Gastroesophageal sphincter (tissue), 4 donors: ENCODE results near the gene ARMCX6. TPM values are rescaled to one million over a fixed set of nuclear protein-coding genes. Genes with fewer than 3 reads are reported as not detected.
"Not testable (repeated sequence)": the region's sequence is repeated elsewhere in the genome, so short reads cannot be mapped to it uniquely, and the experiment has no call there.

Experiments used
- ATAC-seq: fragments of 150-250 bp; one replicate; pipeline ENCODE4 v1.9.1; 2016; ENCODE audit warnings: mild to moderate bottlenecking, moderate library complexity
- H3K27ac ChIP-seq, 4 donors: fragments of 200-600 bp; sonication (generic) in 3 of 4; 1 replicate in 3 of 4; 2 replicates in 1 of 4; pipeline ENCODE4 v1.5.1; 2016 to 2019
- H3K27me3 ChIP-seq: fragments of 200-600 bp; sonication (generic); one replicate; pipeline ENCODE4 v1.5.1; 2019
- H3K36me3 ChIP-seq, 2 donors: fragments of 200-600 bp; sonication (generic); one replicate each; pipeline ENCODE4 v1.5.1; 2019; ENCODE audit warnings: control low read depth in 1 of 2
- H3K4me1 ChIP-seq, 3 donors: fragments of 200-600 bp; sonication (generic); 1 replicate in 2 of 3; 2 replicates in 1 of 3; pipeline ENCODE4 v1.5.1; 2016 to 2019; ENCODE audit warnings: control low read depth in 2 of 3
- H3K4me3 ChIP-seq, 2 donors: fragments of 200-600 bp; sonication (generic); one replicate each; pipeline ENCODE4 v1.5.1; 2019; ENCODE audit warnings: mild to moderate bottlenecking in 1 of 2, moderate library complexity in 1 of 2
- H3K9me3 ChIP-seq, 3 donors: fragments of 200-600 bp; sonication (generic); one replicate each; pipeline ENCODE4 v1.5.1; 2017 to 2019; ENCODE audit warnings: control low read depth in 2 of 3
- EP300 ChIP-seq: sonication (generic); formaldehyde crosslinking; IDR thresholded peaks from one replicate; pipeline ENCODE4 v1.6.1; 2017; ENCODE audit warnings: antibody characterized with exemption, mild to moderate bottlenecking
- POLR2A ChIP-seq, 2 donors: fragments of 450-650 bp; IDR thresholded peaks; one replicate each; pipeline ENCODE4 v1.6.1; 2017; ENCODE audit warnings: antibody characterized with exemption in 2 of 2, mild to moderate bottlenecking in 2 of 2, moderate library complexity in 1 of 2
- POLR2AphosphoS5 ChIP-seq: sonication (generic); formaldehyde crosslinking; IDR thresholded peaks from one replicate; pipeline ENCODE4 v1.6.1; 2017; ENCODE audit warnings: antibody characterized with exemption
- WGBS, 2 donors: methylation state at CpG; one replicate each; pipeline ENCODE4 v1.1.5; 2018; ENCODE audit warnings: low coverage in 1 of 2; 5-methylcytosine and 5-hydroxymethylcytosine counted together
- total RNA-seq, 4 donors: library from RNA; depleted of rRNA; stranded (reverse); fragments of >200 nt; gene quantifications; one replicate each; pipeline ENCODE4 v1.1.0, GENCODE V29; 2016
- TF ChIP-seq, protein P1 (sequence below), 4 experiments: fragments of 200-600 bp in 2 of 4; fragments of 450-650 bp in 2 of 4; sonication (generic) in 1 of 4; IDR thresholded peaks; one replicate each; pipeline ENCODE4 v1.5.1; 2017 to 2019; ENCODE audit warnings: antibody characterized with exemption in 4 of 4, mild to moderate bottlenecking in 2 of 4, moderate library complexity in 2 of 4

The ARMCX6 gene
- total RNA-seq, 4 donors from 2014 or later: 10.1 to 33.7 (median 18.6) TPM

DNA sequence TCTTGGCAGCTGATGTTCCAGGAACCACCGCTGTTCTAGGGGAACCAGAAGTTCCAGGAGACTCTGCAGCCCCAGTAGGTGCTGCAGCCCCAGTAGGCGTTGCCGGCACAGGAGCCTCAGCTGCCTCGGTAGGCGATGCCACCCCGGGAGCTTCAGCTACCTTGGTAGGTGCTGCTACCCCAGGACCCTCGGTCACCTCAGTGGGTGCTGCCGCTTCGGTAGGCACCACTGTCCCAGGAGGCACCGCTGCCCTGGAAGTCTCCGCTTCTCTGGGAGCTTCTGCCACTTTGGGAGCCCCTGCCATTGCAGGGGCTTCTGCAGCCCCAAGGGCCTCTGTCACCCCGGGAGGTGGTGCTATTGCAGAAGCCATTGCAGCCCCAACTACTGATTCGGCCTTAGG lies 39.0 kb upstream of the ARMCX6 start:
- H3K9me3 ChIP-seq: no peaks in the 10 kb centered on the region
- WGBS, 2 donors: no CpG with 5 or more reads among the region's 13 CpGs
- peaks cover 0 to 17% (median 0%) of the 10 kb centered on the region in 3 donors for H3K4me1 ChIP-seq
- H3K27ac ChIP-seq: no peak overlapping the region
- TF ChIP-seq POLR2AphosphoS5 (no peak), POLR2A (IDR thresholded peaks at IDR 0.05) (no peak), EP300 (no peak)
- TF ChIP-seq, protein P1, sequence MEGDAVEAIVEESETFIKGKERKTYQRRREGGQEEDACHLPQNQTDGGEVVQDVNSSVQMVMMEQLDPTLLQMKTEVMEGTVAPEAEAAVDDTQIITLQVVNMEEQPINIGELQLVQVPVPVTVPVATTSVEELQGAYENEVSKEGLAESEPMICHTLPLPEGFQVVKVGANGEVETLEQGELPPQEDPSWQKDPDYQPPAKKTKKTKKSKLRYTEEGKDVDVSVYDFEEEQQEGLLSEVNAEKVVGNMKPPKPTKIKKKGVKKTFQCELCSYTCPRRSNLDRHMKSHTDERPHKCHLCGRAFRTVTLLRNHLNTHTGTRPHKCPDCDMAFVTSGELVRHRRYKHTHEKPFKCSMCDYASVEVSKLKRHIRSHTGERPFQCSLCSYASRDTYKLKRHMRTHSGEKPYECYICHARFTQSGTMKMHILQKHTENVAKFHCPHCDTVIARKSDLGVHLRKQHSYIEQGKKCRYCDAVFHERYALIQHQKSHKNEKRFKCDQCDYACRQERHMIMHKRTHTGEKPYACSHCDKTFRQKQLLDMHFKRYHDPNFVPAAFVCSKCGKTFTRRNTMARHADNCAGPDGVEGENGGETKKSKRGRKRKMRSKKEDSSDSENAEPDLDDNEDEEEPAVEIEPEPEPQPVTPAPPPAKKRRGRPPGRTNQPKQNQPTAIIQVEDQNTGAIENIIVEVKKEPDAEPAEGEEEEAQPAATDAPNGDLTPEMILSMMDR (IDR thresholded peaks at IDR 0.05): no peak
- no peak for ATAC-seq
- no peak overlapping the region for H3K4me3 ChIP-seq
- H3K27me3 ChIP-seq: no peaks in the 10 kb centered on the region
- H3K36me3 ChIP-seq: peaks cover 0 to 19% of the 10 kb centered on the region in 2 donors

DNA sequence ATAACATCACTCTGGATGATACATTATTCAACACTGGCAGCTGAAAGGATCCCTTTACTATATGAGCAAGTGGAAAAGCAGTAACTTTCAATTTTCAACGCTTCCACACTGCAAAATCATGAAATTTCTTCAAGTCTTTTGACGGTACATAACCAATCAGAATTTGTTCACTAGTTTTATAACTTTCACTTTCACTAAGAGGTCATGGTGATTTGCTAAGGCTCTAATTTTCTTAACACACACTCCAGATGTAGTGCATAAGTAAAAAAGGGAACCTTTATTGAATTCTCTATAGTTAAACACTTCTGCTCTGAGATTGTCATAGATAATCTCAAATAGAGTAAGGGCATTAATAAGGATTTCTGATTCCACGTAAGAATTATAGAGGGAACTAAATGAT lies 37.7 kb upstream of the ARMCX6 start:
- ATAC-seq: no peak
- H3K4me3 ChIP-seq: no peak overlapping the region
- no peaks in the 10 kb centered on the region for H3K27me3 ChIP-seq
- H3K36me3 ChIP-seq: peaks cover 0 to 19% of the 10 kb centered on the region in 2 donors
- TF ChIP-seq, protein P1 (IDR thresholded peaks at IDR 0.05): no peak
- TF ChIP-seq EP300: no peak
- no peak for TF ChIP-seq POLR2AphosphoS5
- no peak for TF ChIP-seq POLR2A (IDR thresholded peaks at IDR 0.05)
- H3K27ac ChIP-seq: no peak overlapping the region
- H3K4me1 ChIP-seq: peaks cover 0 to 17% (median 0%) of the 10 kb centered on the region in 3 donors
- WGBS, 2 donors: 52 to 72% methylated on average over 3 of the region's 3 CpGs
- no peaks in the 10 kb centered on the region for H3K9me3 ChIP-seq

DNA sequence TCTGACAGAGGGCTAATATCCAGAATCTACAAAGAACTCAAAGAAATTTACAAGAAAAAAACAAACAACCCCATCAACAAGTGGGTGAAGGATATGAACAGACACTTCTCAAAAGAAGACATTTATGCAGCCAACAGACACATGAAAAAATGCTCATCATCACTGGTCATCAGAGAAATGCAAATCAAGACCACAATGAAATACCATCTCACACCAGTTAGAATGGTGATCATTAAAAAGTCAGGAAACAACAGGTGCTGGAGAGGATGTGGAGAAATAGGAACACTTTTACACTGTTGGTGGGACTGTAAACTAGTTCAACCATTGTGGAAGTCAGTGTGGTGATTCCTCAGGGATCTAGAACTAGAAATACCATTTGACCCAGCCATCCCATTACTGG lies 29.9 kb upstream of the ARMCX6 start:
- ATAC-seq: not testable (repeated sequence)

DNA sequence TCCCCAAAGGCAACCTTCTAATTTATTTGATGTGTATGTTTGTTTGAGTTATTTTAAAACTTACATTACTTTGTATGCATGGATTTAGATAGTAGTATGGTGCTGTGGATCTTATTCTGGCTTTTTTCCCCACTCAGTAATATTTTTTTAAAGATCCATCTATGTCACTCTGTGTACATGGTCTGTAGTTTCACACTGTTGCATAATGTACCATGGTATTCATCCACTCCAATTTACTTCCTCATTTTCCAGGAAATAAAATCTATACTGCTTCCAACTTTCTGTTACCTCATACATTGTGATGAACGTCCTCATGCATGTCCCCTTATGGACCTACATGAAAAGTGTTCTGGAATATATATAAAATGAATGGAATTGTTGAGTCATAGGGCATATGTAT lies 24.3 kb upstream of the ARMCX6 start:
- Histone ChIP-seq H3K9me3 (no peaks in the 10 kb centered on the region), H3K27me3 (no peaks in the 10 kb centered on the region), H3K4me3 (no peak overlapping the region), H3K27ac (no peak overlapping the region), H3K36me3 (no peaks in the 10 kb centered on the region), H3K4me1 (no peaks in the 10 kb centered on the region)
- TF ChIP-seq POLR2A (IDR thresholded peaks at IDR 0.05) (no peak), EP300 (no peak), POLR2AphosphoS5 (no peak)
- TF ChIP-seq, protein P1 (IDR thresholded peaks at IDR 0.05): no peak
- WGBS, 2 donors: 21 to 29% methylated on average over 1 of the region's 1 CpG
- no peak for ATAC-seq

More for the DNA sequence above, 29.9 kb upstream of the ARMCX6 start:
- not testable (repeated sequence) for H3K27ac ChIP-seq, H3K27me3 ChIP-seq, H3K36me3 ChIP-seq, H3K4me3 ChIP-seq, H3K4me1 ChIP-seq, H3K9me3 ChIP-seq

DNA sequence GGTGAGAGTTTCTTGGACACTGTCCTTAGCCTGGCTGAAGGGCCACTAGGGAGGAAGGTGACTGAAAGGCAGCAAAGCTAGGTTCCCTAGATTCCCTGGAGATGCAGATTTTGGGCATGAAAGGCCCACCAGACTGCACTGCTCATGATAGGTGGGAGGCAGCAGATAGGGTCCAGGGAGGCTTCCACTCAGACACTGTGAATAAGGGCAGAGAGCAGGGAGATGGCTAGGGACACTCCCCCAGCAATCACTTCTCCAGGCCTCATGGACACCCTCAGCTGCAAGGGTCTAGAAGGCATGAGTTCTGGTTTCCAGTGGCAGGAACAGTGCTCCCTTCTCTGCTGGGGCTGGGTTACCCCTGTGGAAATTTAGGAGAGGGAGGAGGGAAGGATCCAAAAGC lies 21.8 kb upstream of the ARMCX6 start:
- H3K36me3 ChIP-seq: no peaks in the 10 kb centered on the region
- no peak for TF ChIP-seq EP300
- no peak for TF ChIP-seq POLR2AphosphoS5
- TF ChIP-seq, protein P1 (IDR thresholded peaks at IDR 0.05): no peak
- no peak for TF ChIP-seq POLR2A (IDR thresholded peaks at IDR 0.05)
- no peak for ATAC-seq
- H3K4me1 ChIP-seq: no peaks in the 10 kb centered on the region
- H3K27me3 ChIP-seq: no peaks in the 10 kb centered on the region
- H3K27ac ChIP-seq: no peak overlapping the region
- no peaks in the 10 kb centered on the region for H3K9me3 ChIP-seq
- no peak overlapping the region for H3K4me3 ChIP-seq

DNA sequence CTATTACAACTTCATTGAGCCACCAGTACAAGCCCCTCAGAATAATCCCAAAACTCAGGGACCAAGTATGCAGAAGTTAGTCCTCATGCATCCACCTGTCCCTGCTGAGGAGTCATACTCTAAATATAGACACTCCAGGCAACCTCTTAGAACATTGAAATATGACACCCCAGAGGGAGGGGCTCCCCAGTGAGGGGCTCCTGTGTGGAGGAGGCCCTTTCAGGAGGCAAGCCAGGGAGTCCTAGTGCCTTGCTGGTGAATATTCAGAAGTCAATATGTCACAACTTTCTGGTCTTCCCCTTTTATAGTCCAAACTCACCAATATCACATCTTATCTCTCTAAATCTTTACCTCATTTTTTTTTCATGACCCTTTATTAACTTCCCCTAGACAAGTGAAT lies 1.6 kb upstream of the ARMCX6 start:
- H3K4me1 ChIP-seq: peaks cover 0 to 25% (median 0%) of the 10 kb centered on the region in 3 donors
- H3K9me3 ChIP-seq: no peaks in the 10 kb centered on the region
- H3K27ac ChIP-seq: no peak overlapping the region
- no peak for ATAC-seq
- H3K36me3 ChIP-seq: no peaks in the 10 kb centered on the region
- TF ChIP-seq, protein P1 (IDR thresholded peaks at IDR 0.05): no peak
- TF ChIP-seq POLR2AphosphoS5 (no peak), POLR2A (IDR thresholded peaks at IDR 0.05) (no peak), EP300 (no peak)
- no peaks in the 10 kb centered on the region for H3K27me3 ChIP-seq
- H3K4me3 ChIP-seq: no peak overlapping the region
